Skeletal muscle satellite cell (primary cell): ENCODE results near the gene CELF4.

Source experiments
- H3K27me3 ChIP-seq: 2 replicates; pipeline ENCODE4 v1.7.0; 2013; ENCODE audit warnings: low read length; ENCODE audit not compliant: control insufficient read depth, insufficient read depth
- H3K36me3 ChIP-seq: 2 replicates; pipeline ENCODE4 v1.7.0; 2013; ENCODE audit warnings: mild to moderate bottlenecking, control low read depth, low read length; ENCODE audit not compliant: insufficient read depth
- H3K4me1 ChIP-seq: 2 replicates; pipeline ENCODE4 v1.7.0; 2013; ENCODE audit warnings: low read length; ENCODE audit not compliant: control insufficient read depth, insufficient read depth
- H3K4me2 ChIP-seq: 2 replicates; pipeline ENCODE4 v1.7.0; 2013; ENCODE audit warnings: mild to moderate bottlenecking, low read length
- H3K4me3 ChIP-seq: 2 replicates; pipeline ENCODE4 v1.7.0; 2013; ENCODE audit warnings: low read length
- H3K9ac ChIP-seq: 2 replicates; pipeline ENCODE4 v1.7.0; 2013; ENCODE audit warnings: mild to moderate bottlenecking, low read depth, low read length, moderate library complexity
- H3K9me3 ChIP-seq: replicated peaks from 2 replicates; pipeline ENCODE4 v1.7.0; 2013; ENCODE audit warnings: mild to moderate bottlenecking, control low read depth, low read length

The CELF4 gene

DNA sequence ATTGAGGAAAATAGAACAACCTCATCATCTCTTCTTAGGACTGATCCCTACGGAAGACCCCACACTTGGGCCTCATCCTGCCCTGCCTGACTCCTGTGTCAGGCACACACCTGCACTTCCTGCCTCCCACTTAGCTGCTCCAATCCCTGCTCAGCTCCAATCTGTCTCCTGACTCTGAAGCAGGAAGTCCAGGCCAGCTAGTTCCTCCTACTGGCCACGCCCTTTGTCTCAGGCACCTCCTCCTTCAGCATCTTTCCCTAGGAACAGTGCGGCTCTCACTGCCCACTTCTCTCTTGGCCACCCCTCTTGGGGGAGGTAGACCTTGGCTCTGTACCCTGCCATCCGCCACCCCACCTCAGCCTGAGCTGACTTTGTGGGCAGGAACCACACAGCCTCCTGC is 135.8 kb downstream of the CELF4 start:
- Histone ChIP-seq H3K27me3 (peaks cover 8% of the 10 kb centered on the region), H3K36me3 (no peaks in the 10 kb centered on the region), H3K9ac (no peak overlapping the region), H3K4me3 (no peak overlapping the region), H3K9me3 (no peaks in the 10 kb centered on the region), H3K4me1 (no peaks in the 10 kb centered on the region), H3K4me2 (no peak overlapping the region)

DNA sequence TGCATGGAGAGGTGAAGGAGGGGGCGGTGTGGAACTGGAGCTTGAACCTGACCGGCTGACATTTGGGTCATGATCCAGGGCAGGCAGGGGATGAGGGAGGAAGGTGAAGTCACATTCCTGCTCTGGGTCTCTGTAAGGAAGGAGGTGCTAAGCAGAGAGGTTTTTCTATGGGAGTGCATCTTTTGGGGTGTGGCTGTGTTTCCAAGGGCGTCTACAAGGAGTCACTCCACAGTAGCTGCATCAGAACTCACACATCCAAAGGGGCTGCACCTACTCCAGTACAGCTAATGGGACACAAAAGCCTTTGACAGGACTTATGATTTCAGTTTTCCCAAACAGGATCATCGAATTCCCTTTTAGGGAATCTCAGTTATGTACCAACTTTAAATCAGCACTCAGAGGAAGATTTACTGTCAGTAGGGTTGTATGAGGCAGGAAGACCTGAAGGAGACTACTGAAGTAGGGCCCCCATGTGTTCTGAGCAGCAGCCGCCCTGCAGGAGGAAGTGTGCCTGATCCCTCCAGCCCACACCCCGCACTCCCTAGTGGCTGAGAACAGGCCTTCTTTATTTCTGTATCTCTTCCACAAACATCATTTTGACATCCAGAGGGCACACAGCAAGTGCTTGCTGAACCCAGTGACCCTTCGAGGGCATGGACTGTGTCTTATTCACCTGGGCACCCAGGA is 137.2 kb downstream of the CELF4 start:
- Histone ChIP-seq H3K4me2 (no peak overlapping the region), H3K4me3 (no peak overlapping the region), H3K9ac (no peak overlapping the region), H3K9me3 (no peaks in the 10 kb centered on the region), H3K27me3 (peaks cover 4% of the 10 kb centered on the region), H3K4me1 (no peaks in the 10 kb centered on the region), H3K36me3 (no peaks in the 10 kb centered on the region)

DNA sequence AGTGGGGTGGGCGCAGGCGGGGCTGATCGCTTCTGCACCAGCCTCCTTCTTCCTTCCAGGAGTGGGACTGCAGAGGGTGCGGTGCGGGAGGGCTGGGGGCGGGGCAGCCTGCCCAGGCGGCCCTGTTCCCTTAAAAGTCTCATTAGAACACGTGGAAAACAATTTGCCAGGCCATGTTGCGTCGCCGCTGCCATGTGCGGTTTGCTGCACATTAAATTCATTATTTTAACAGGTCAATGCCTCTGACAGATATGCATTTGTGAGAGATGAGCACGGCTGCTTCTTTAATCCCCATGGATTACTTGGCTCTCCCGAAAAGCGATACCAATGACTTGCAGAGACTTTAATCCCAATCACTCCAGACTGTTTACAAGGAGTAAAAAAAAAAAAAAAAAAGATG is 139.0 kb downstream of the CELF4 start:
- H3K4me2 ChIP-seq: no peak overlapping the region

DNA sequence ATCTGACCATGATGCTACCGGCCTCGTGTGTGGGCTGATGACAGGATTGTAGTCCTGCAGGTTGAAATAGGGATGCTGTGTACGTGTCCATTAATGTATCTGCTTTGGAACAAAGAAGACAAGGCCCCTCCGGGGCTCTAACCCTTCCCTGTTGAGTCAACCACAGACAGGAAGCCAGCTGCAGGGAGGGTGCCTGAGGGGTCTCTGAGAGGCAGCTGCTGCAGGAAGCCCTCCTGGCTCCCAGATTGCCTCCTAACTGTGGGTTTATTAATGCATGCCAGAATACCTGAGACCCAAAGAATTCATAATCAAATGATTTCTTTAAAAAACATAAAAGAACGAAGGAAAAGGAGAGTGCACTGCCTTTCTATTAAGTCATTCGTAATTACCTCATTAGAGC is 140.4 kb downstream of the CELF4 start:
- Histone ChIP-seq H3K4me2 (no peak overlapping the region), H3K9ac (no peak overlapping the region), H3K9me3 (no peaks in the 10 kb centered on the region), H3K4me3 (no peak overlapping the region), H3K27me3 (peaks cover 4% of the 10 kb centered on the region), H3K36me3 (no peaks in the 10 kb centered on the region), H3K4me1 (peaks cover 7% of the 10 kb centered on the region)

More for the DNA sequence above, 139.0 kb downstream of the CELF4 start:
- H3K9ac ChIP-seq: no peak overlapping the region
- H3K4me1 ChIP-seq: peaks cover 1% of the 10 kb centered on the region
- H3K9me3 ChIP-seq: no peaks in the 10 kb centered on the region
- no peaks in the 10 kb centered on the region for H3K36me3 ChIP-seq
- peaks cover 4% of the 10 kb centered on the region for H3K27me3 ChIP-seq
- H3K4me3 ChIP-seq: no peak overlapping the region

DNA sequence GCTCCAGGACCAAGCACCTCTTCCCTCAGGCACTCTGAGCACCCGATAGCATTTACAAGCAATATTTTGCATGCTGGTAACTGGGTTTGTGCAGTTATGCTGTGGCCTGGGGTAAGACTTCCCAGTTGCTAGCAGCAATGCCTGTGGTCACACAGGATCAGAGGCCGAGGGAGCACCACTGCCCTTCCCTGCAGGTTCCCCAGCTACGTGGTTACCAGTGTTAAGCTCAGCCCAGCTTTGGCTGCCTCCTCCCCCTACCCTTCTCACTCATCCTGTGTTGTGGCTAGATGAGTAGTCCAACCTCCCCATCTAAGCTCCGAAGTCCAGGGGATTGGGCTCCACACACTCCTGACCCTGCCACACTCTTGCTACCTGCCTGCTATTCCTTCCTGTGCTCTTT is 141.1 kb downstream of the CELF4 start:
- H3K27me3 ChIP-seq: peaks cover 4% of the 10 kb centered on the region
- H3K4me1 ChIP-seq: peaks cover 7% of the 10 kb centered on the region
- H3K36me3 ChIP-seq: no peaks in the 10 kb centered on the region
- H3K9ac ChIP-seq: no peak overlapping the region
- H3K4me2 ChIP-seq: no peak overlapping the region
- H3K9me3 ChIP-seq: no peaks in the 10 kb centered on the region
- H3K4me3 ChIP-seq: no peak overlapping the region

DNA sequence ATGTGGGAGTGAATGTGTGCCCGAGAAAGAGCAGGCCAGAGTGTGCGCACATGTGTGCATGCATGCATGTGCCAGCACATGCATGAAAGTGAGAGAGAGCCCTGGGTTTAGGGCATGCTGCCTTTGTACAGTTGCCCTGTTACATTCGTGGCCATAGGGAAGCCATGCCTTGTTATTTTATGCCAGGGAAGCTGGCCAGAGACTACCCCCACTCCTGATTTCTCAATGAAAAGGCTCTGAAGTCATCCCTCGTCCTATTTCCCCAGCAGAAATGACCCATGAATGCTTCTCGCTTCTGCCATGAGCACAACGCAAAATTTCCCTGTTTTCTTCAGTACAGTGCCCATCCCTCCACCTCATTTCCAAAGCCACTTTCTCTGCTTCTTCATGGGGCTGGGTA is 143.0 kb downstream of the CELF4 start:
- Histone ChIP-seq H3K9me3 (no peaks in the 10 kb centered on the region), H3K27me3 (peaks cover 2% of the 10 kb centered on the region), H3K36me3 (no peaks in the 10 kb centered on the region), H3K4me2 (no peak overlapping the region), H3K4me1 (peaks cover 7% of the 10 kb centered on the region), H3K9ac (no peak overlapping the region), H3K4me3 (no peak overlapping the region)

DNA sequence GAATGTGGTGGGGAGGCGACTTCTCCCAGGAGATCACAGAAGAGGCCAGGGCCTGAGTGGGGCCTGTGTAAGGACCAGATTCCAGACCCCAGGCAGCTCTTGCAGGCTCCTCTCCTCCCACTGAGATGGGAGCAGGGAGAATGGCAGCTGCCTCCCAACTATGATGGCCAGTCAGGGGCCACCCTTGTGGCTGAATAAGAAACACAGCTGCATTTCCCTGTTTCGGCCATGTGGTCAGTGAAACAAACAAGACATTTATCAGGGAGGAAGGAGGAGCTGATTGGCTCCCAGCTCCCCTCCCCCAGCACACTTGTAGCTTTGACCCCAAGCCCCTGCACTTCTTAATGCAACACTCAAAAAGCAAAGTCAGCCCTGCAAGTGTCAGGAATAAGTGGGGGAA is 143.5 kb downstream of the CELF4 start:
- Histone ChIP-seq H3K4me1 (peaks cover 7% of the 10 kb centered on the region), H3K9me3 (no peaks in the 10 kb centered on the region)

DNA sequence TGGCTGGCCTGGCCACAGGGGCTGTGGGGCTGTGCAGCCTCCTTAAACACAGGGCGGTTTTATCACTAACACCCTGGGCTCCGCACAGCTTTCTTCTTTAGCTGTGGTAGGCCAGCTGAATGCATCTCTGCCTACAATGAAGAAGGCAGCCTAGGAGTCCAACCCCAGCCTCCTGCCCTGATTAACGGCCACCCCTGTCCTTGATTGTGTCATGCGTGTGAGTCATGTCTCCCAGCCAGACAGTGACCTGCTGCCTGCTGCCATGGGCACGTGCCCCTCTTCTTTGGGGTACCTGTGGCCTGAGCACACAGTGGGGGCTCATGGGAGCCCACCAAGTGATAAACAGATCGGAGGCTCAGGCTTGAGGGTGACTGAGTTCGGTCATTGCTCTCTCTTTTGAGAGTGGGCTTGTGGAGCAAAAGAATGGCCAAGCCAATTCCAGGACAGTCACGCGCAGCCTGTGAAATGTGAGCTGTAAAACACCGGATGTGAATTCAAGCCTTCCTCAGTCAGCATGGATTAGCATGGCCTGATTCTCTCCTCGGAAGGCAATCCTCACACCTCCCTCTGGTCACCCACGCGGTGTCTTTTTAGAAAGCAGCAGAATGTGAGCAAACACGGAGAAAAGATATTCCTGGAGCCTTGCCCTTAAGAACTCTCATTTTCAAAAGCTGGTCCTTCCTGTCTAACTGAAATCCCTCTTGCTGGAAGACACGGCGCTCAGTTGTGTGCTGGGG is 144.1 kb downstream of the CELF4 start:
- H3K4me1 ChIP-seq: peaks cover 7% of the 10 kb centered on the region
- no peak overlapping the region for H3K4me3 ChIP-seq
- no peak overlapping the region for H3K9ac ChIP-seq
- H3K4me2 ChIP-seq: no peak overlapping the region
- no peaks in the 10 kb centered on the region for H3K27me3 ChIP-seq
- no peaks in the 10 kb centered on the region for H3K36me3 ChIP-seq
- no peaks in the 10 kb centered on the region for H3K9me3 ChIP-seq

More for the DNA sequence above, 143.5 kb downstream of the CELF4 start:
- Histone ChIP-seq H3K9ac (no peak overlapping the region), H3K4me3 (no peak overlapping the region), H3K27me3 (no peaks in the 10 kb centered on the region), H3K36me3 (no peaks in the 10 kb centered on the region), H3K4me2 (no peak overlapping the region)

DNA sequence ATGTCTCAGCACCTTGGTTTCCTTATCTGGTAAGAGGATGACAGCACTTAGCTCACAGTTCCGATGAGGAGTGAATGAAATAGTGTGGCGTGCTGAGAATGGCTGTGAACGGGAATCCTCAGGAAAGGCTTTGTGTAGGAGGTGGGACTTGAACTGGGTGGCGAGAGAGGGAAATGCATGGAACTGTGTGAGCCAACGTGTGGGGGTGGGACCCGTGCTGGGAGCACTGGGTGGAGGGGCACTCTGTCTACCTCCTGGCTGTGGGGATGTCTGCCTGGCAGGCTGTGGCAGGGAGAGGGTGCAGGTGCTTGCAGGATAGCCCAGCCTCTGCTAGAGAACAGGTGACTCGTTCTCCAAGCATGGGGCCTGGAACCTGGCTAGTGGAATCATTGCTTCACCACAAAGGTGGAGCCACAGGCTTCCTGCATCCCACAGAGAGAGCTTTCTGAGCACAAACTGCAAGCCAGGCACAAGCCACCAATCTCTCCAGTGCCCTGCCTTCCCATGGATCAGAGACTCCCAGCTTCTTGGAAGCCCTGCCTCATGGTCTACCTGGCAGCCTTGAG is 145.2 kb downstream of the CELF4 start:
- Histone ChIP-seq H3K4me3 (no peak overlapping the region), H3K9me3 (no peaks in the 10 kb centered on the region), H3K36me3 (no peaks in the 10 kb centered on the region), H3K4me1 (peaks cover 7% of the 10 kb centered on the region), H3K4me2 (no peak overlapping the region), H3K27me3 (no peaks in the 10 kb centered on the region), H3K9ac (no peak overlapping the region)

DNA sequence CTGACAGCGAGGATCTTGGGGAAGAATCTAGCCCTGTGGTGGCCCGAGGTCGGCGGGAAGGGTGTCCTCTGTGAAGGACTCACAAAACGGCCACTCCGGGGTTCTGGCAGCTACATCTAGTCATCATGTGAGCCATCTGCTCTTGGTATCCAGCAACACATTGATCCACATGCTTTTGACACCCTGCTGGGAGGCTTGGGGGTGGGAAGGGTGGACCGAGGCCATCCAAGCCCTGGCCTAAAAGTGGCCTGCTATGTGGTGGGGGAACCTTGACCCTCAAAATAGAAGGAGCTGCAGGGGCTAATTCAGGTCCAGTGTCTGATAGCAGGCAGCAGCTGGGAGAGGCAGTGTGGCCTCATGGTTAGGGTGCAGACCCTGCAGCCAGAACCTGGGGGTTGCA is 145.7 kb downstream of the CELF4 start:
- no peak overlapping the region for H3K9ac ChIP-seq
- peaks cover 7% of the 10 kb centered on the region for H3K4me1 ChIP-seq
- H3K27me3 ChIP-seq: no peaks in the 10 kb centered on the region
- H3K4me2 ChIP-seq: no peak overlapping the region
- no peak overlapping the region for H3K4me3 ChIP-seq
- no peaks in the 10 kb centered on the region for H3K36me3 ChIP-seq
- no peaks in the 10 kb centered on the region for H3K9me3 ChIP-seq

DNA sequence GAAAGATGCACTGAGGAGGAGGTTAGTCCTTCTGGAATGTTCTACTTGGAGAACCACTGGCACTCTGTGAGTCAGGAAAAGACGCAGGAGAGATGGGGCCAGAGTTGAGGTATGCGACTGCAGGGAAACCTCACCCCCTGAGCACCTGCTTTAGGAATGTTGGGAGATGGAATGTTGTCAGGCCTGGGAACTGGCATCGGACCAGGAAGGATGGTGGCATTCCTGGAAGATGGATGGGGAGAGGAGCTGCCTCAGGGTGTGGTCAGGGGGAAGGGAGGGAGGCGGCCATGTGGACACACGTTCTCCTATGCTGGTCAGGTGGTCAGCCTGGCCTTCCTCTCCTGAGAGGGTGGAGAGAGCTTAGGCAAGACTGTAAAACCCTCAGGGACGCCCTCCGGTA is 146.3 kb downstream of the CELF4 start:
- Histone ChIP-seq H3K27me3 (no peaks in the 10 kb centered on the region), H3K4me3 (no peak overlapping the region), H3K36me3 (no peaks in the 10 kb centered on the region), H3K4me1 (peaks cover 7% of the 10 kb centered on the region), H3K9ac (no peak overlapping the region), H3K9me3 (no peaks in the 10 kb centered on the region), H3K4me2 (no peak overlapping the region)
